ENCODE measurements around the gene GK. TPM values are rescaled to one million over a fixed set of nuclear protein-coding genes. Genes with fewer than 3 reads are reported as not detected.
"Not testable (repeated sequence)": the region's sequence is repeated elsewhere in the genome, so short reads cannot be mapped to it uniquely, and the experiment has no call there.

The GK gene
- total RNA-seq, 4 donors from 2014 or later, result 6.9 to 31.3 (median 10.6) TPM

DNA sequence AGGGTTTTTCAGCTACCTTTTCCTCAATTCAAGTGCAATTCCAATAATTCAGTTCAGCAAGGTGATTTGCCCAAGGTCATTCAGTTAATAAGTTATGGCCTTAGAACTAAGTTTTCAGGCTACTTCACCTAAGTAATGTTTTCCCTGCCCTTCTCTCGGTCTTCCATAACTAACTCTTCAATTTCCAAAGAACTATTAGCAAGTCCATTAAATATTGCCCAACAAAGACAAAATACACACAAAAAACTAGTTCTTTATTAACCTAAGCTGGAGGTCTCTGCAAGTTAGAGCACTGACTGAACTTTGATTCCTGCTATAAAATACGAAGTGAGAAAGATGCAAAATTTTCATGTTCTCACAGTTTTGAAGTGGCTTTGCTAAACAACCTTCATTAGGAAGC is 26.8 kb upstream of the GK start:
- no peak for DNase-seq
- Histone ChIP-seq H3K4me3 (no peak overlapping the region), H3K4me1 (peaks cover 0 to under 1% (median 0%) of the 10 kb centered on the region in 3 donors), H3K27me3 (no peaks in the 10 kb centered on the region), H3K27ac (no peak overlapping the region), H3K36me3 (no peaks in the 10 kb centered on the region), H3K9me3 (peaks cover 0 to 11% (median 0%) of the 10 kb centered on the region in 3 donors)
- intact Hi-C loops (cut with DNase I), result no loop called here
- 36 to 67% methylated on average over 2 of the region's 2 CpGs for WGBS, 2 donors
- TF ChIP-seq POLR2A (IDR thresholded peaks at IDR 0.05), result no peak
- TF ChIP-seq, protein P1, sequence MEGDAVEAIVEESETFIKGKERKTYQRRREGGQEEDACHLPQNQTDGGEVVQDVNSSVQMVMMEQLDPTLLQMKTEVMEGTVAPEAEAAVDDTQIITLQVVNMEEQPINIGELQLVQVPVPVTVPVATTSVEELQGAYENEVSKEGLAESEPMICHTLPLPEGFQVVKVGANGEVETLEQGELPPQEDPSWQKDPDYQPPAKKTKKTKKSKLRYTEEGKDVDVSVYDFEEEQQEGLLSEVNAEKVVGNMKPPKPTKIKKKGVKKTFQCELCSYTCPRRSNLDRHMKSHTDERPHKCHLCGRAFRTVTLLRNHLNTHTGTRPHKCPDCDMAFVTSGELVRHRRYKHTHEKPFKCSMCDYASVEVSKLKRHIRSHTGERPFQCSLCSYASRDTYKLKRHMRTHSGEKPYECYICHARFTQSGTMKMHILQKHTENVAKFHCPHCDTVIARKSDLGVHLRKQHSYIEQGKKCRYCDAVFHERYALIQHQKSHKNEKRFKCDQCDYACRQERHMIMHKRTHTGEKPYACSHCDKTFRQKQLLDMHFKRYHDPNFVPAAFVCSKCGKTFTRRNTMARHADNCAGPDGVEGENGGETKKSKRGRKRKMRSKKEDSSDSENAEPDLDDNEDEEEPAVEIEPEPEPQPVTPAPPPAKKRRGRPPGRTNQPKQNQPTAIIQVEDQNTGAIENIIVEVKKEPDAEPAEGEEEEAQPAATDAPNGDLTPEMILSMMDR (IDR thresholded peaks at IDR 0.05), result no peak

DNA sequence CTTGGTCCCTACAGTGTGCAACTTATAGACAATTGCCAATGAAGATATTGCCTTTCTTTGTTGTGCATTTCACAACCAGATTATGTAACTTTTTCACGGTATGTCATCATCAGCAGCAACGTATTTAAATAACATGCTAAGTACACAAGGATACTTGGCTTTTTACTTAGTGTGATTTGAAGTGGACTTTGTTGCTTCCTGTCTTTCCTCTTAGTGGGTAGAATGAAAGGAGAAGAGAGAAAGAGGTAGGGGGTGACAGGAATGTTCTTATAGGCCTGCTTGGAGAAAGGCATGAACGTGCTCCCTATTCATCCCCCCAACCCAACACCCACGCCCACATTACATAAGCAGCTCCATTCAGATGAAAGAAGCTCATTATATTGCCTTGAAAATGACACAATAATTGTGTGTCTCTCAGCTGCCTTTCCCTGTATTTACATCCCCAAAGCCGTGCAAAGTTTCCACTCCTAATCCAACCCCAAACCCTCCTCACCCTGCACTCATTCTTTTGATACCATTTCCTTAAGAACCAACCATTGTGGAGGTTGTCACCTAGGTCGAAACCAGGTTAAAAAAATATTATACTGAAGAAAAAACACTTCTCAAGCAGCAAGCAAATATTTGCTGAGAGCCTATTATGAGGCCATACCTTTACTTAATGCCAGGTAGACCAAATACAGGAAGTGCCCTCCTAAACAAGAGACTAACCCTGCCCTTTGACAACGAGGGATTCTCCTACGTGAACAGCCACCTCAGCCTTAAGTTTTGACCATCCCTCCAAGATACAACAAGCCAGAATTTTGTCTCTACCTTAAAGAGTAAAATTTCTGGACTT is 25.2 kb upstream of the GK start:
- peaks cover 0 to under 1% (median 0%) of the 10 kb centered on the region in 3 donors for H3K9me3 ChIP-seq
- no peaks in the 10 kb centered on the region for H3K36me3 ChIP-seq
- WGBS, 2 donors, result 51 to 54% methylated on average over 7 to 8 of the region's 8 CpGs
- H3K4me1 ChIP-seq, result no peaks in the 10 kb centered on the region
- no peak for DNase-seq
- TF ChIP-seq POLR2A (IDR thresholded peaks at IDR 0.05), result no peak
- TF ChIP-seq, protein P1 (IDR thresholded peaks at IDR 0.05), result no peak
- intact Hi-C loops (cut with DNase I), result no loop called here
- no peaks in the 10 kb centered on the region for H3K27me3 ChIP-seq
- H3K27ac ChIP-seq, result no peak overlapping the region
- H3K4me3 ChIP-seq, result no peak overlapping the region

DNA sequence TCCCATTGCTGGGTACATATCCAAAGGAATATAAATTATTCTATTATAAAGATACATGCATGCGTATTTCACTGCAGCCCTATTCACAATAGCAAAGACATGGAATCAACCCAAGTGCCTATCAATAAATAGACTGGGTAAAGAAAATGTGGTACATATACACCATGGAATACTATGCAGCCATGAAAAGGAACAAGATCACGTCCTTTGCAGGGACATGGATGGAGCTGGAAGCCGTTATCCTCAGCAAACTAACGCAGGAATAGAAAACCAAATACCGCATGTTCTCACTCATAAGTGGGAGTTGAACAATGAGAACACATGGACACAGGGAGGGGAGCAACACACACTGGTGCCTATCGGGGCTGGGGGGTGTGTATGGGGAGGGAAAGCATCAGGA is 19.2 kb upstream of the GK start:
- H3K4me3 ChIP-seq; H3K27ac ChIP-seq; intact Hi-C loops (cut with DNase I); H3K27me3 ChIP-seq; DNase-seq; H3K36me3 ChIP-seq; H3K9me3 ChIP-seq; H3K4me1 ChIP-seq: not testable (repeated sequence)
- 88 to 97% methylated on average over 5 to 6 of the region's 6 CpGs for WGBS, 2 donors

DNA sequence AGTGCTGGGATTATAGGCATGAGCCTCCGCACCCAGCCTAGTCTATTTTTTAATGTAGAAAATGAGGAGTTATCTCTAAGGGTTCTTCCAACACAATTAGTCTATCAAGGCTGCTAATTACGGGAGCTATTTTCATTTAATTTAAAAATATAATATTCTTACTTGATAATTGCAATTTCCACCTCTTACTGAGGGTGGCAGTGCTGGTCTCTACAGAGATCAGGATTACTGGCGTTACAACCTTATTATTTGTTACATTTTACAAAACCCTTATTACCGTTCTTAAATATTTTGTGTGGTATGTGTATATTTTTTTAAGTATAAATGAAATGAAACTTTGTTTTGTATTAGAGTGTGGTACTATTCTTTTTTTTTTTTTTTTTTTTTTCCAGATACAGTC is 17.6 kb upstream of the GK start:
- H3K36me3 ChIP-seq, result no peaks in the 10 kb centered on the region
- H3K4me1 ChIP-seq, result no peaks in the 10 kb centered on the region
- no peak for DNase-seq
- intact Hi-C loops (cut with DNase I), result no loop called here
- no peaks in the 10 kb centered on the region for H3K9me3 ChIP-seq
- 25 to 61% methylated on average over 3 to 4 of the region's 4 CpGs for WGBS, 2 donors
- TF ChIP-seq, protein P1 (IDR thresholded peaks at IDR 0.05), result peak in 3 of 6 experiments; percentile 19 to 48 (median 27)
- no peak for TF ChIP-seq POLR2A (IDR thresholded peaks at IDR 0.05)
- H3K27ac ChIP-seq, result no peak overlapping the region
- H3K27me3 ChIP-seq, result no peaks in the 10 kb centered on the region
- no peak overlapping the region for H3K4me3 ChIP-seq

DNA sequence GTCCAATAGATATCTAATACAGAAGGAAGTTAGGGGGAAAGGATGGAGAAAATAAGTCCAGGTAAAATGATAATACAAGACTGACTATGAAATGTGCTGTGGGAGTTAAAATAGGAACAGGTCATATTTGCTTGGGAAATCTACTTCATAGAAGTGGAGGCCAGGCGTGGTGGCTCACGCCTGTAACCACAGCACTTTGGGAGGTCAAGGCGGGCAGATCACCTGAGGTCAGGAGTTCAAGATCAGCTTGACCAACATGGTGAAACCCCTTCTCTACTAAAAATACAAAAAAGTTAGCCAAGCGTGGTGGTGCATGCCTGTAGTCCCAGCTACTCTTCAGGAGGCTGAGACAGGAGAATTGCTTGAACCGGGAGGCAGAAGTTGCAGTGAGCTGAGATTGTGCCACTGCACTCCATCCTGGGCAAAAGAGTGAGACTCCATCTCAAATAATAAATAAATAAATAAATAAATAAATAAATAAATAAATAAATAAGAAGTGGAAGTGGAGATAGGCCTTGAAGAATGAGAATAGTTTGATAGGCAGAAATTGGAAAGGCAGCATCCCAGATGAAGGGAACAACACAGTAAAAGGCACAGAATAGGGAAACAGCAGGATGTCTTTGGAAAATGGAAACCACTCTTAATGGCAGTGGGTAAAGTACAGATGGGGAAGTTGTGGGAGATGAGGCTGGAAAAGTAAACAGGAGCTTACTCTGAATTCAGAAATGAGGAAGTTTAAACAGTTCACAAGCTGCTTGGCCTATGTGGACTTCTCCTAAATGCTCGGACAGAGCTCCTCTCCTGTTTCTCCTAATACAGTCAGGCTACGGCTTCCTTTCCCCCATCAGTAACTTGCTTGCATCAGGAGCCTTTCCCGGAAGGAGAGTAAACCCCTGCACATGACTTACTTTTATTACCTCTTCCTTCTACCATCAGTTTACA is 15.1 kb upstream of the GK start:
- no peaks in the 10 kb centered on the region for H3K36me3 ChIP-seq
- no peaks in the 10 kb centered on the region for H3K27me3 ChIP-seq
- no peak overlapping the region for H3K4me3 ChIP-seq
- no peak overlapping the region for H3K27ac ChIP-seq
- TF ChIP-seq, protein P1 (IDR thresholded peaks at IDR 0.05), result no peak
- TF ChIP-seq POLR2A (IDR thresholded peaks at IDR 0.05), result no peak
- no peaks in the 10 kb centered on the region for H3K9me3 ChIP-seq
- intact Hi-C loops (cut with DNase I), result no loop called here
- DNase-seq, result no peak
- 79 to 89% methylated on average over 5 to 8 of the region's 8 CpGs for WGBS, 2 donors
- H3K4me1 ChIP-seq, result no peaks in the 10 kb centered on the region

DNA sequence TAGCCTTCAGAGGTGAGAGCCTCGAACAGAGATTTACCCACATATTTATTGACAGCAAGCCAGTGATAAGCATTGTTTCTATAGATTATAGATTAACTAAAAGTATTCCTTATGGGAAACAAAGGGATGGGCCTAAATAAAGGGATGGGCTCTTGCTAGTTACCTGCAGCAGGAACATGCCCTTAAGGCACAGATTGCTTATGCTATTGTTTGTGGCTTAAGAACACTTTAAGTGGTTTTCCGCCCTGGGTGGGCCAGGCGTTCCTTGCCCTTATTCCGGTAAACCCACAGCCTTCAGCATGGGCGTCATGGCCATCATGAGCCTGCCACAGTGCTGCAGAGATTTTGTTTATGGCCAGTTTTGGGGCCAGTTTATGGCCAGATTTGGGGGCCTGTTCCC is 13.5 kb upstream of the GK start:
- H3K4me1 ChIP-seq; H3K4me3 ChIP-seq; DNase-seq; H3K27me3 ChIP-seq; H3K9me3 ChIP-seq; H3K27ac ChIP-seq; intact Hi-C loops (cut with DNase I); H3K36me3 ChIP-seq: not testable (repeated sequence)
- 82 to 88% methylated on average over 4 to 5 of the region's 5 CpGs for WGBS, 2 donors
